GM12892 (cell line): ENCODE data around the gene ALG13.

Experiments
- POLR2A ChIP-seq: IDR thresholded peaks from 2 replicates; pipeline ENCODE4 v1.6.1; 2011; ENCODE audit warnings: low read depth, low read length, control low read depth
- POLR2AphosphoS5 ChIP-seq: IDR thresholded peaks from 2 replicates; pipeline ENCODE4 v1.6.1; 2011; ENCODE audit warnings: low read depth, low read length, control low read depth
- TAF1 ChIP-seq: IDR thresholded peaks from 2 replicates; pipeline ENCODE4 v1.6.1; 2011; ENCODE audit warnings: low read depth, mild to moderate bottlenecking, control low read depth, low read length, borderline replicate concordance

DNA sequence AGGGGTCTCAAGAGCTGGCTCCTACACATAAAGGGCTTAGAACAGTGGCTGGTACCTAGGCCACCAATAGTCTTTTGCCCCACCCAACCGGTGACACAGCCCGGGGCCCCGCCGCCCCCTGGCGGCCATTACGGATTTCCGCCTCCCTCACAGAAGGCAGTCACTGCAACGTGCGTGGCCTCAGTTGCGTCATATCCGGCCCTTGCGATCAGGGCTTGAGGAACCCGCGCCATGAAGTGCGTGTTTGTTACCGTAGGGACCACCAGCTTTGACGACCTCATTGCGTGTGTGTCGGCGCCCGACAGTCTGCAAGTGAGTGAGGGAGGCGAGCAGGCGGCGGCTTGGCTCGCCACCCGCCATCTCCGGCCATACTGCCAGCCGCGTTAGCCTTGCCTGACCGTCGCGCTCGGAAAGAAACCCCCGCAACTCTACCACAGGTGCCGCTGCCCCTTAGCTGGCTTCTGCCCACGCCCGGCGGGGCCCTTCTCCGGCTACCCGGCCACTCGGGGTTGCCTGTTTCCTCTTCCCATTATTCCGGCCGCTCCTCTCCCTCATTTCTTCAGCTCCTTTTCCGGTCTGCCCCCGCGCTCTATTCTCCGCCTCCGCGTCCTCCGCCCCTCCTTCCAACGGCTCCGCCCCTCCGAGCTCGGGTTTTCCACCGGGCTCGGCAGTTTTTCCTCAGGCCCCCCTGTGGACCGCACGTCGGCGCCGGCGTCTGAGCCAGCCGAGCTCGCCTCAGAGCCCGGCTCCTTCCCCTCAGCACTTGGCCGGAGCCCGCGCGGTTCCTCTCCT lies at the start of gene ALG13:
- TF ChIP-seq POLR2A (peak; percentile 98), POLR2AphosphoS5 (peak; percentile 96), TAF1 (0 out of 2 replicates have a peak, but pooled peaks have one; percentile 48)
